WTC11 (cell line): ENCODE results near the gene SPART.

Source experiments
- FOXJ3 ChIP-seq: sonication (generic); formaldehyde crosslinking; IDR thresholded peaks from 2 replicates; pipeline ENCODE4 v1.9.0; 2021; ENCODE audit warnings: missing genetic modification reagents, mild to moderate bottlenecking, borderline replicate concordance
- SP1 ChIP-seq: sonication (generic); formaldehyde crosslinking; conservative IDR thresholded peaks from 2 replicates; pipeline ENCODE4 v1.8.1; 2022; ENCODE audit warnings: missing genetic modification reagents
- TEAD1 ChIP-seq: sonication (generic); formaldehyde crosslinking; IDR thresholded peaks from 2 replicates; pipeline ENCODE4 v1.8.0; 2022; ENCODE audit warnings: mild to moderate bottlenecking, missing genetic modification reagents
- ZNF423 ChIP-seq: fragments of 250-450 bp; sonication (Bioruptor Pico); IDR thresholded peaks from 2 replicates; pipeline ENCODE4 v2.1.2; 2022; ENCODE audit warnings: mild to moderate bottlenecking, moderate library complexity
- TF ChIP-seq, protein P1 (sequence below): fragments of 200-600 bp; IDR thresholded peaks from 2 replicates; pipeline ENCODE4 v1.8.0; 2022; ENCODE audit warnings: antibody characterized with exemption
- TF ChIP-seq, protein P2 (sequence below): sonication (generic); formaldehyde crosslinking; IDR thresholded peaks from 2 replicates; pipeline ENCODE4 v1.8.1; 2023; ENCODE audit warnings: mild to moderate bottlenecking, missing genetic modification reagents, borderline replicate concordance

DNA sequence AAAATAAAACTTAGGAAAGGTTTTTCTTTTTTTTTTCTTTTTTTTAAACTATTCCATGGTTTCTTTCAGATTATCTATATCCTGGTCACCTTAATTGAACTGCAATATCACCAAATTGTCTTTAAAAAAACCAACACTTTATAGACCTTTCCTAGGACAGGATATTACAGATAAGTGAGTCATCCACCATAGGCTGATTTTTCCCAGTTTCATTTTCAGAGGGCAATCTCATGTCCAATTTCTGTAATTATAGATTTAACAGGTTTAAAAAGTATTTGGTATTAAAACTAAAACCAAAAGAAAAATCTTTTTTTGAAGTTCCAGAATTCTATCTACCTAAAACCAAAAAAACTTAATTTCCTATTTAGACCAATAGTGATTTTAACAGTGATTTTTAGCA, 13.2 kb downstream of the SPART start:
- TF ChIP-seq SP1 (CRISPR knock-in tag) = no peak
- TF ChIP-seq ZNF423 = no peak
- TF ChIP-seq, protein P1, sequence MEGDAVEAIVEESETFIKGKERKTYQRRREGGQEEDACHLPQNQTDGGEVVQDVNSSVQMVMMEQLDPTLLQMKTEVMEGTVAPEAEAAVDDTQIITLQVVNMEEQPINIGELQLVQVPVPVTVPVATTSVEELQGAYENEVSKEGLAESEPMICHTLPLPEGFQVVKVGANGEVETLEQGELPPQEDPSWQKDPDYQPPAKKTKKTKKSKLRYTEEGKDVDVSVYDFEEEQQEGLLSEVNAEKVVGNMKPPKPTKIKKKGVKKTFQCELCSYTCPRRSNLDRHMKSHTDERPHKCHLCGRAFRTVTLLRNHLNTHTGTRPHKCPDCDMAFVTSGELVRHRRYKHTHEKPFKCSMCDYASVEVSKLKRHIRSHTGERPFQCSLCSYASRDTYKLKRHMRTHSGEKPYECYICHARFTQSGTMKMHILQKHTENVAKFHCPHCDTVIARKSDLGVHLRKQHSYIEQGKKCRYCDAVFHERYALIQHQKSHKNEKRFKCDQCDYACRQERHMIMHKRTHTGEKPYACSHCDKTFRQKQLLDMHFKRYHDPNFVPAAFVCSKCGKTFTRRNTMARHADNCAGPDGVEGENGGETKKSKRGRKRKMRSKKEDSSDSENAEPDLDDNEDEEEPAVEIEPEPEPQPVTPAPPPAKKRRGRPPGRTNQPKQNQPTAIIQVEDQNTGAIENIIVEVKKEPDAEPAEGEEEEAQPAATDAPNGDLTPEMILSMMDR = no peak
- TF ChIP-seq FOXJ3 (CRISPR knock-in tag) = no peak
- no peak for TF ChIP-seq TEAD1 (CRISPR knock-in tag)
- TF ChIP-seq, protein P2, sequence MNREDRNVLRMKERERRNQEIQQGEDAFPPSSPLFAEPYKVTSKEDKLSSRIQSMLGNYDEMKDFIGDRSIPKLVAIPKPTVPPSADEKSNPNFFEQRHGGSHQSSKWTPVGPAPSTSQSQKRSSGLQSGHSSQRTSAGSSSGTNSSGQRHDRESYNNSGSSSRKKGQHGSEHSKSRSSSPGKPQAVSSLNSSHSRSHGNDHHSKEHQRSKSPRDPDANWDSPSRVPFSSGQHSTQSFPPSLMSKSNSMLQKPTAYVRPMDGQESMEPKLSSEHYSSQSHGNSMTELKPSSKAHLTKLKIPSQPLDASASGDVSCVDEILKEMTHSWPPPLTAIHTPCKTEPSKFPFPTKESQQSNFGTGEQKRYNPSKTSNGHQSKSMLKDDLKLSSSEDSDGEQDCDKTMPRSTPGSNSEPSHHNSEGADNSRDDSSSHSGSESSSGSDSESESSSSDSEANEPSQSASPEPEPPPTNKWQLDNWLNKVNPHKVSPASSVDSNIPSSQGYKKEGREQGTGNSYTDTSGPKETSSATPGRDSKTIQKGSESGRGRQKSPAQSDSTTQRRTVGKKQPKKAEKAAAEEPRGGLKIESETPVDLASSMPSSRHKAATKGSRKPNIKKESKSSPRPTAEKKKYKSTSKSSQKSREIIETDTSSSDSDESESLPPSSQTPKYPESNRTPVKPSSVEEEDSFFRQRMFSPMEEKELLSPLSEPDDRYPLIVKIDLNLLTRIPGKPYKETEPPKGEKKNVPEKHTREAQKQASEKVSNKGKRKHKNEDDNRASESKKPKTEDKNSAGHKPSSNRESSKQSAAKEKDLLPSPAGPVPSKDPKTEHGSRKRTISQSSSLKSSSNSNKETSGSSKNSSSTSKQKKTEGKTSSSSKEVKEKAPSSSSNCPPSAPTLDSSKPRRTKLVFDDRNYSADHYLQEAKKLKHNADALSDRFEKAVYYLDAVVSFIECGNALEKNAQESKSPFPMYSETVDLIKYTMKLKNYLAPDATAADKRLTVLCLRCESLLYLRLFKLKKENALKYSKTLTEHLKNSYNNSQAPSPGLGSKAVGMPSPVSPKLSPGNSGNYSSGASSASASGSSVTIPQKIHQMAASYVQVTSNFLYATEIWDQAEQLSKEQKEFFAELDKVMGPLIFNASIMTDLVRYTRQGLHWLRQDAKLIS (CRISPR knock-in tag) = no peak
